HepG2 (cell line): Measurements from ENCODE around the gene PSMA7. TPM values are rescaled to one million over a fixed set of nuclear protein-coding genes. Genes with fewer than 3 reads are reported as not detected.

Source experiments
- AFF4 ChIP-seq: sonication (generic); formaldehyde crosslinking; IDR thresholded peaks from 2 replicates; pipeline ENCODE4 v1.4.0; 2020; ENCODE audit warnings: missing genetic modification reagents
- FLYWCH1 ChIP-seq: sonication (generic); formaldehyde crosslinking; IDR thresholded peaks from 2 replicates; pipeline ENCODE4 v1.8.1; 2023; ENCODE audit warnings: mild to moderate bottlenecking, missing genetic modification reagents
- FOSL2 ChIP-seq: sonication (generic); formaldehyde crosslinking; IDR thresholded peaks from 2 replicates; pipeline ENCODE4 v1.4.0; 2020; ENCODE audit warnings: missing genetic modification reagents
- GABPB1 ChIP-seq: IDR thresholded peaks from 2 replicates; pipeline ENCODE4 v1.6.1; 2016; ENCODE audit warnings: mild to moderate bottlenecking, missing genetic modification reagents, moderate library complexity, missing compliant biosample characterization
- GMEB1 ChIP-seq: sonication (generic); formaldehyde crosslinking; IDR thresholded peaks from 2 replicates; pipeline ENCODE4 v1.5.1; 2020; ENCODE audit warnings: missing genetic modification reagents, mild to moderate bottlenecking, borderline replicate concordance
- ISL2 ChIP-seq: sonication (generic); formaldehyde crosslinking; IDR thresholded peaks from 2 replicates; pipeline ENCODE4 v1.5.0; 2020; ENCODE audit warnings: missing genetic modification reagents
- MXD4 ChIP-seq: IDR thresholded peaks from 2 replicates; pipeline ENCODE4 v1.6.1; 2016; ENCODE audit warnings: mild to moderate bottlenecking, missing biosample characterization, missing genetic modification reagents
- NFE2L1 ChIP-seq: sonication (generic); formaldehyde crosslinking; IDR thresholded peaks from 2 replicates; pipeline ENCODE4 v1.4.0; 2020; ENCODE audit warnings: missing genetic modification reagents, mild to moderate bottlenecking, borderline replicate concordance
- POLR2G ChIP-seq: fragments of 200-400 bp; formaldehyde crosslinking; IDR thresholded peaks from 2 replicates; pipeline ENCODE4 v1.6.1; 2018; ENCODE audit warnings: mild to moderate bottlenecking, low read depth, low read length, moderate library complexity
- SOX5 ChIP-seq: IDR thresholded peaks from 2 replicates; pipeline ENCODE4 v1.6.1; 2016; ENCODE audit warnings: borderline replicate concordance
- TBP ChIP-seq: sonication (generic); formaldehyde crosslinking; IDR thresholded peaks from 2 replicates; pipeline ENCODE4 v1.5.0; 2020; ENCODE audit warnings: missing genetic modification reagents
- ZNF10 ChIP-seq: sonication (generic); formaldehyde crosslinking; IDR thresholded peaks from 2 replicates; pipeline ENCODE4 v1.4.0; 2020; ENCODE audit warnings: mild to moderate bottlenecking, low read depth, missing genetic modification reagents, borderline replicate concordance
- ZNF331 ChIP-seq: sonication (generic); formaldehyde crosslinking; IDR thresholded peaks from 2 replicates; pipeline ENCODE4 v1.4.0; 2020; ENCODE audit warnings: missing genetic modification reagents
- ZNF350 ChIP-seq: sonication (generic); formaldehyde crosslinking; IDR thresholded peaks from 2 replicates; pipeline ENCODE4 v1.4.0; 2020; ENCODE audit warnings: mild to moderate bottlenecking, low read depth, missing genetic modification reagents, borderline replicate concordance
- ZNF512B ChIP-seq: sonication (generic); formaldehyde crosslinking; IDR thresholded peaks from 2 replicates; pipeline ENCODE4 v1.5.1; 2020; ENCODE audit warnings: missing genetic modification reagents, mild to moderate bottlenecking, borderline replicate concordance
- ZNF570 ChIP-seq: sonication (generic); formaldehyde crosslinking; IDR thresholded peaks from 2 replicates; pipeline ENCODE4 v1.4.0; 2020; ENCODE audit warnings: mild to moderate bottlenecking, missing genetic modification reagents, borderline replicate concordance
- ZSCAN22 ChIP-seq: sonication (generic); formaldehyde crosslinking; IDR thresholded peaks from 2 replicates; pipeline ENCODE4 v1.4.0; 2020; ENCODE audit warnings: mild to moderate bottlenecking, missing genetic modification reagents
- polyA plus RNA-seq, 8 experiments: library from polyadenylated mRNA; depleted of rRNA in 3 of 8; stranded (reverse) in 7 of 8; unstranded in 1 of 8; fragments of >200 nt; fragmentation: Illumina TruSeq in 4 of 8; extraction: Trizol in 4 of 8; gene quantifications; 2 replicates each; pipeline versions ENCODE4 v1.2.1 to v1.2.3, GENCODE V29; 2011 to 2016; ENCODE audit warnings: low read depth in 4 of 8, missing spikeins in 1 of 8, mixed read lengths in 1 of 8; ENCODE audit not compliant: insufficient read depth in 1 of 8
- total RNA-seq, 5 experiments: library from RNA; depleted of rRNA; stranded (reverse); fragments of >200 nt; fragmentation: Illumina TruSeq; extraction: Trizol; gene quantifications; 2 replicates each; pipeline ENCODE4 v1.2.3, GENCODE V29; 2016; ENCODE audit warnings: low read depth in 1 of 5

The PSMA7 gene
- total and polyA plus RNA-seq, 2 of the 13 experiments (the other 11 are each of a cell fraction or from before 2014, with no cell fraction given): 531 to 631 TPM

- TF ChIP-seq NFE2L1 (CRISPR knock-in tag) (no peak), FLYWCH1 (CRISPR knock-in tag) (no peak), AFF4 (no peak), SOX5 (CRISPR knock-in tag) (no peak), GMEB1 (CRISPR knock-in tag) (no peak), ZNF331 (0 out of 2 replicates have a peak, but pooled peaks have one; percentile 31), TBP (CRISPR knock-in tag) (no peak), ZNF10 (no peak), GABPB1 (0 out of 2 replicates have a peak, but pooled peaks have one; percentile 20), ZSCAN22 (CRISPR knock-in tag) (no peak), ZNF350 (CRISPR knock-in tag) (no peak; the same call in 1 of the 2 replicates), ISL2 (CRISPR knock-in tag) (no peak), ZNF512B (CRISPR knock-in tag) (no peak), POLR2G (no peak), MXD4 (CRISPR knock-in tag) (no peak), FOSL2 (CRISPR knock-in tag) (no peak), ZNF570 (no peak)
Measured at GRCh38 chr20:62118113-62119043, 24.8 kb downstream of the PSMA7 start (continued).
